HL-60 (cell line): ENCODE results near the gene HNRNPLL.
"Not testable (repeated sequence)": the region's sequence is repeated elsewhere in the genome, so short reads cannot be mapped to it uniquely, and the experiment has no call there.

Source experiments
- DNase-seq, 2 experiments: peaks; one replicate each; pipeline ENCODE4 v3.0.0-alpha.2; 2010 to 2020; ENCODE audit warnings: low read depth in 1 of 2, low spot score in 1 of 2
- H3K27ac ChIP-seq: fragments of 250-450 bp; sonication (Bioruptor Pico); replicated peaks from 2 replicates; pipeline ENCODE4 v1.5.1; 2020; ENCODE audit warnings: mild to moderate bottlenecking, moderate library complexity
- H3K27me3 ChIP-seq: fragments of 250-450 bp; sonication (Bioruptor Pico); 2 replicates; pipeline ENCODE4 v1.5.1; 2021; ENCODE audit warnings: mild to moderate bottlenecking, moderate library complexity; ENCODE audit not compliant: insufficient read depth, poor library complexity, severe bottlenecking
- H3K4me3 ChIP-seq: replicated peaks from 2 replicates; pipeline ENCODE4 v1.5.1; 2011; ENCODE audit warnings: mild to moderate bottlenecking, control low read depth, low read length; ENCODE audit not compliant: insufficient read depth
- GABPA ChIP-seq: IDR thresholded peaks from 2 replicates; pipeline ENCODE4 v1.6.1; 2012; ENCODE audit warnings: low read depth
- POLR2AphosphoS5 ChIP-seq: IDR thresholded peaks from 2 replicates; pipeline ENCODE4 v1.6.1; 2012; ENCODE audit warnings: low read depth
- SPI1 ChIP-seq: IDR thresholded peaks from 2 replicates; pipeline ENCODE4 v1.6.1; 2012; ENCODE audit warnings: low read depth, mild to moderate bottlenecking, borderline replicate concordance
- TF ChIP-seq, protein P1 (sequence below): IDR thresholded peaks from one replicate; pipeline ENCODE4 v1.5.1; 2011; ENCODE audit warnings: low read length, control low read depth, inconsistent platforms; ENCODE audit not compliant: insufficient read depth
- TF ChIP-seq, protein P2 (sequence below): IDR thresholded peaks from 2 replicates; pipeline ENCODE4 v1.6.1; 2012; ENCODE audit warnings: low read depth; ENCODE audit not compliant: insufficient replicate concordance

HNRNPLL gene

DNA sequence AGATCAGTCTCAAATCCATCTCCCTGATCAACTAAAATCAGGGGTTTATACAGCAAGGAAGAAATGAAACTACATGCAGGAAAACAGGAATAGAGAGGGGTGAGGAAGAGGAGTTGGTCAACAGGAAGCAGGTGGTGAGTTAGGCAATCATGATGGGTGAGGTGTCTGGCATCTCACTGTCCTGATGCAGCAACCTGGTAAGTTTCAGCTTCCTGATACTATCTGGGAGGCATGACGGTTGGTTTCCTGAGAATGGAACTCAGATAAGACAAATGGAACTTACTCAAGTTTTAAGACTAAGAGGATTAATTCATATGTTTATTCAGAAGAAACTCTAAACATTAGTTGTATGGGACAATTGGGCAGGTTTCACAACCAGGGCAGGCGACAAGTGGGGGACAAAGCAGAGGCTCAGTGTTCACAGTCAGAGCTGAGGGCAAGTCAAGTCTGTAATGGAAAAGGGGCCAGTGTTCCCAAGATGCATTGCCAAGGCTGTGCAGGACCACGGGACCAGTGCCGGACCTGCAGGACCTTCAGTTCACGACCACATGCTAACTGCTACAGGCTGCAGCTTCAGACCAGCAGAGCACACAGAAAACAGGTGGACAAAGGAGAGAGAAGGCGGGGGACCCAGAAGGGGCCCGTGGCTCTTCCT, 45.5 kb upstream of the HNRNPLL start:
- H3K4me3 ChIP-seq: no peak overlapping the region
- TF ChIP-seq, protein P1, sequence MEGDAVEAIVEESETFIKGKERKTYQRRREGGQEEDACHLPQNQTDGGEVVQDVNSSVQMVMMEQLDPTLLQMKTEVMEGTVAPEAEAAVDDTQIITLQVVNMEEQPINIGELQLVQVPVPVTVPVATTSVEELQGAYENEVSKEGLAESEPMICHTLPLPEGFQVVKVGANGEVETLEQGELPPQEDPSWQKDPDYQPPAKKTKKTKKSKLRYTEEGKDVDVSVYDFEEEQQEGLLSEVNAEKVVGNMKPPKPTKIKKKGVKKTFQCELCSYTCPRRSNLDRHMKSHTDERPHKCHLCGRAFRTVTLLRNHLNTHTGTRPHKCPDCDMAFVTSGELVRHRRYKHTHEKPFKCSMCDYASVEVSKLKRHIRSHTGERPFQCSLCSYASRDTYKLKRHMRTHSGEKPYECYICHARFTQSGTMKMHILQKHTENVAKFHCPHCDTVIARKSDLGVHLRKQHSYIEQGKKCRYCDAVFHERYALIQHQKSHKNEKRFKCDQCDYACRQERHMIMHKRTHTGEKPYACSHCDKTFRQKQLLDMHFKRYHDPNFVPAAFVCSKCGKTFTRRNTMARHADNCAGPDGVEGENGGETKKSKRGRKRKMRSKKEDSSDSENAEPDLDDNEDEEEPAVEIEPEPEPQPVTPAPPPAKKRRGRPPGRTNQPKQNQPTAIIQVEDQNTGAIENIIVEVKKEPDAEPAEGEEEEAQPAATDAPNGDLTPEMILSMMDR: no peak
- TF ChIP-seq, protein P2, sequence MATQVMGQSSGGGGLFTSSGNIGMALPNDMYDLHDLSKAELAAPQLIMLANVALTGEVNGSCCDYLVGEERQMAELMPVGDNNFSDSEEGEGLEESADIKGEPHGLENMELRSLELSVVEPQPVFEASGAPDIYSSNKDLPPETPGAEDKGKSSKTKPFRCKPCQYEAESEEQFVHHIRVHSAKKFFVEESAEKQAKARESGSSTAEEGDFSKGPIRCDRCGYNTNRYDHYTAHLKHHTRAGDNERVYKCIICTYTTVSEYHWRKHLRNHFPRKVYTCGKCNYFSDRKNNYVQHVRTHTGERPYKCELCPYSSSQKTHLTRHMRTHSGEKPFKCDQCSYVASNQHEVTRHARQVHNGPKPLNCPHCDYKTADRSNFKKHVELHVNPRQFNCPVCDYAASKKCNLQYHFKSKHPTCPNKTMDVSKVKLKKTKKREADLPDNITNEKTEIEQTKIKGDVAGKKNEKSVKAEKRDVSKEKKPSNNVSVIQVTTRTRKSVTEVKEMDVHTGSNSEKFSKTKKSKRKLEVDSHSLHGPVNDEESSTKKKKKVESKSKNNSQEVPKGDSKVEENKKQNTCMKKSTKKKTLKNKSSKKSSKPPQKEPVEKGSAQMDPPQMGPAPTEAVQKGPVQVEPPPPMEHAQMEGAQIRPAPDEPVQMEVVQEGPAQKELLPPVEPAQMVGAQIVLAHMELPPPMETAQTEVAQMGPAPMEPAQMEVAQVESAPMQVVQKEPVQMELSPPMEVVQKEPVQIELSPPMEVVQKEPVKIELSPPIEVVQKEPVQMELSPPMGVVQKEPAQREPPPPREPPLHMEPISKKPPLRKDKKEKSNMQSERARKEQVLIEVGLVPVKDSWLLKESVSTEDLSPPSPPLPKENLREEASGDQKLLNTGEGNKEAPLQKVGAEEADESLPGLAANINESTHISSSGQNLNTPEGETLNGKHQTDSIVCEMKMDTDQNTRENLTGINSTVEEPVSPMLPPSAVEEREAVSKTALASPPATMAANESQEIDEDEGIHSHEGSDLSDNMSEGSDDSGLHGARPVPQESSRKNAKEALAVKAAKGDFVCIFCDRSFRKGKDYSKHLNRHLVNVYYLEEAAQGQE: no peak
- TF ChIP-seq SPI1 (peak; percentile 83), POLR2AphosphoS5 (peak; percentile 99), GABPA (peak; percentile 47; the same call in 1 of the 2 replicates)
- peak; percentile 94 to 96 for DNase-seq
- peak overlapping the region; percentile 93 for H3K27ac ChIP-seq
- no peaks in the 10 kb centered on the region for H3K27me3 ChIP-seq

DNA sequence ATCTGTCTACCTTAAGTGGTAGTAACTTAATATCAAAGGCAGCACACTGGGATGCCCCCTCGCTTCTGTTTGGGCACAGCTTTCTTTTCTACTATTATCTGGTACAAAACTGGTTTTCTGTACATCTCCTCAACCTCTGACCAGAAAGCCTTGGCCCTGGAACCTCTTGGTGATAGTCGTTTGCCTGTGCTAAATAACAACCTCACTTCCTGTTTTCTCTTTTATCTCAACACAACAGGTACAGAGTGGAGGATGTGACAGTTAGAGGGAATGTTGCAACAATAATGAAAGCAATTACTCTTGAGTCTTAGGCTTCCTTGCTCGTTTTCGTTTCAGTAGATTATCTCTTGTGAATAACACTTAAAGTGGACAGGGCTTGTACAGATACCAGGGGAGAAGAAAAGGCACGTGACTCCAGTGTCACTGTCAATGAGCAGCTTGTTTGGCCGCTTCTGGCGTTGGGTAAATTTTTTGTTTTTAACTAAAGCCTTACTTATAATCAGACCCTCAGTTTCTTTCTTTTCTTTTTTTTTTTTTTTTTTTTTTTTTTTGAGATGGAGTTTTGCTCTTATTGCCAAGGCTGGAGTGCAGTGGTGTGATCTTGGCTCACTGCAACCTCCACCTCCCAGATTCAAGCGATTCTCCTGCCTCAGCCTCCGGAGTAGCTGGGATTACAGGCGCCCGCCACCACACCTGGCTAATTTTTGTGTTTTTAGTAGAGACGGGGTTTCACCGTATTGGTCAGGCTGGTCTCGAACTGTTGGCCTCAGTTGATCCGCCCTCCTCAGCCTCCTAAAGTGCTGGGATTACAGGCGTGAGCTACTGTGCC, 41.2 kb upstream of the HNRNPLL start:
- H3K27ac ChIP-seq: peak overlapping the region; percentile 87
- H3K4me3 ChIP-seq, H3K27me3 ChIP-seq: not testable (repeated sequence)
- TF ChIP-seq POLR2AphosphoS5: peak; percentile 77
- peak; percentile 98 for TF ChIP-seq SPI1
- peak; percentile 70 to 78 for DNase-seq

DNA sequence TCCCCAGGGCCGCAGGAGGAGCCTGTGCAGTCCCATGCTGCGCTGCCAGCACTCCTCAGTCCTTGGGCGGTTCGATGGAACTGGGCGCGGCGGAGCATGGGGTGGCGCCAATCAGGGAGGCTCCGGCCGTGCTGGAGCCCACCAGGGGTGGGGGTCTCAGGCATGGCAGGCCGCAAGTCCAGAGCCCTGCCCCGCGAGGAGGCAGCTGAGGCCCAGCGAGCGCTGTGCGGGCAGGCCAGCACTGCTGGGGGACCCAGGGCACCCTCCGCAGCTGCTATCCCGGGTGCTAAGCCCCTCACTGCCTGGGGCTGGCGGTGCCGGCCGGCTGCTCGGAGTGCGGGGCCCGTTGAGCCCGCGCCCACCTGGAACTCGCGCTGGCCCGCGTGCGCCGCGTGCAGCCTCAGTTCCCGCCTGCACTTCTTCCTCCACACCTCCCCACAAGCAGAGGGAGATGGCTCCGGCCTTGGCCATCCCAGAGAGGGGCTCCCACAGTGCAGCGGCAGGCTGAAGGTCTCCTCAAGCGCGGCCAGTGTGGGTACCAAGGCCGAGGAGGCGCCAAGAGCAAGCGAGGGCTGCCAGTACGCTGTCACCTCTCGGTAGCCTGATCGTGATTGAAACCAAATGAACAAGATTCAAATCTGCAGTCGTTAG, 40.4 kb upstream of the HNRNPLL start:
- H3K27ac ChIP-seq: peak overlapping the region; percentile 87
- no peaks in the 10 kb centered on the region for H3K27me3 ChIP-seq
- H3K4me3 ChIP-seq: no peak overlapping the region
- TF ChIP-seq GABPA (no peak), POLR2AphosphoS5 (no peak), SPI1 (no peak)
- TF ChIP-seq, protein P1: no peak
- TF ChIP-seq, protein P2: no peak
- DNase-seq: no peak

DNA sequence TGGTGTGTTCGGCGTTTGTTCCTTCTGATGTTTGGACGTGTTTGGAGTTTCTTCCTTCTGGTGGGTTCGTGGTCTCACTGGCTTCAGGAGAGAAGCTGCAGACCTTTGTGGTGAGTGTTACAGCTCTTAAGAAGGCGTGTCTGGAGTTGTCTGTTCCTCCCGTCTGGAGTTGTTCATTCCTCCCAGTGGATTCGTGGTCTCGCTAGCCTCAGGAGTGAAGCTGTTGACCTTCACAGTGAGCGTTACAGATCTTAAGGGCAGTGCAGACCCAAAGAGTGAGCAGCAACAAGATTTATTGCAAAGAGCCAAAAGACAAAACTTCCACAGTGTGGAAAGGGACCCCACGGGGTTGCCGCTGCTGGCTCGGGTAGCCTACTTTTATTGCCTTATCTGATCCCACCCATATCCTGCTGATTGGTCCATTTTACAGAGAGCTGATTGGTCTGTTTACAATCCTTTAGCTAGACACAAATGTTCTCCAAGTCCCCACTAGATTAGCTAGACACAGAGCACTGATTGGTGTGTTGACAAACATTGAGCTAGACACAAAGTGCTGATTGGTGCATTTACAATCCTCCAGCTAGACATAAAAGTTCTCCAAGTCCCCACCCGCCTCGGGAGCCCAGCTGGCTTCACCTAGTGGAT, 39.8 kb upstream of the HNRNPLL start:
- H3K27me3 ChIP-seq, DNase-seq, H3K4me3 ChIP-seq: not testable (repeated sequence)
- peak overlapping the region; percentile 87 for H3K27ac ChIP-seq
